ENCODE measurements around the gene MED13L. TPM values are rescaled to one million over a fixed set of nuclear protein-coding genes. Genes with fewer than 3 reads are reported as not detected.
"Not testable (repeated sequence)": the region's sequence is repeated elsewhere in the genome, so short reads cannot be mapped to it uniquely, and the experiment has no call there.

MED13L gene
- total and polyA plus RNA-seq, 2 donors (not counting 3 experiments of a cell fraction or from before 2014, with no cell fraction given) = 27.4 to 93.6 TPM

DNA sequence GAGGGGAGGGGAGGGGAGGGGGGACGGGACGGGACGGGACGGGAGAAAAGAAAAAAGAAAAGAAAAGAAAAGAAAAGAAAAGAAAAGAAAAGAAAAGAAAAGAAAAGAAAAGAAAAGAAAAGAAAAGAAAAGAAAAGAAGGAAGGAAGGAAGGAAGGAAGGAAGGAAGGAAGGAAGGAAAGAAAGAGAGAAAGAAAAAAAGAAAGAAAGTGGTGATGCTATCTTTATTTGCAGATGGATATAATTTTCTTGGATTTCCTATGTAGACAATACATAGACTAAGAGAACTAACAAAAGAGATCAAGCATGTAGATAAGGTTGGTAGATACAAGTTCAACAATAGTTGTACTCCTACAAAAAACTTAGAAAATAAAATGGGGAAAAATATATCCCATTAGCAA lies 245.9 kb downstream of the MED13L start:
- H3K27ac ChIP-seq (ENCODE audit: insufficient read depth, low read depth, low read length); H2AFZ ChIP-seq (ENCODE audit: low read depth, low read length); intact Hi-C loops (cut with micrococcal nuclease); CTCF ChIA-PET; H3K27me3 ChIP-seq (ENCODE audit: control insufficient read depth in 2 of 2, insufficient read depth in 2 of 2, low read length in 2 of 2); H4K20me1 ChIP-seq (replicated peaks; ENCODE audit: control insufficient read depth, extremely low read depth, insufficient read depth, low read length); H3K4me1 ChIP-seq (ENCODE audit: control insufficient read depth, extremely low read depth, insufficient read depth, low read length); FAIRE-seq; H3K36me3 ChIP-seq (ENCODE audit: control insufficient read depth in 2 of 2, extremely low read depth in 1 of 2, insufficient read depth in 2 of 2, low read length in 2 of 2); DNase-seq (ENCODE audit: low read depth, low spot score); POLR2A ChIA-PET; H3K9ac ChIP-seq (replicated peaks; ENCODE audit: extremely low read depth, insufficient read depth, low read length); H3K9me1 ChIP-seq (replicated peaks; ENCODE audit: control insufficient read depth, extremely low read depth, insufficient read depth, low read length); H3K4me2 ChIP-seq (ENCODE audit: insufficient read depth, low read length); H3K9me3 ChIP-seq (replicated peaks; ENCODE audit: control insufficient read depth, insufficient read depth, low read length); H3K4me3 ChIP-seq (replicated peaks in 1 of 3; ENCODE audit: insufficient read depth in 1 of 3, low read depth in 1 of 3, low read length in 3 of 3); dilution Hi-C loops (cut with MboI; ENCODE audit: extremely low pct_ligation_motif_present, low sequenced_read_pairs); BruUV-seq (replicated peaks): not testable (repeated sequence)
- H3K79me2 ChIP-seq (ENCODE audit: control insufficient read depth, insufficient read depth, low read length) = peaks cover 26% of the 10 kb centered on the region

DNA sequence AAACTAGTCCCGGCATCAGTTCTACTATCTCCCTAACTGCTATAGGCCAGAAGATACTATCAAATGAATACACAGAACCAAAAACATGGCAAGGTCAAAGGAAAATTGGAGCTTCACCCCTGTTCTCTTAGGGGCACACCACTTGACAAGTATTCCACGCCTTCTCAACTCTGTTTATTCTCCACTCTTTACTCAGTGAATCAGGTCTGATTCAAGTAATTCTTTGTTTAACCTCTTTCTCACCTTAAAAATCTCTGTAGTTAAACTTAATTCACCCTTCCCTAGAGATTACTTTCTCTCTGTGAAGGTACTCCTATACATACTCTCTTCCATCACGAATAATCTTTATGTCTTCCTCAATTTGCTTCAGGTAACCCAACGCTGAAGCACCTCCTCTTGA lies 248.9 kb downstream of the MED13L start:
- H4K20me1 ChIP-seq (replicated peaks; ENCODE audit: control insufficient read depth, extremely low read depth, insufficient read depth, low read length) = peaks cover 2% of the 10 kb centered on the region

More for the DNA sequence above, 248.9 kb downstream of the MED13L start:
- Histone ChIP-seq H2AFZ (ENCODE audit: low read depth, low read length) (no peak overlapping the region), H3K27ac (ENCODE audit: insufficient read depth, low read depth, low read length) (no peak overlapping the region), H3K9me3 (replicated peaks; ENCODE audit: control insufficient read depth, insufficient read depth, low read length) (no peaks in the 10 kb centered on the region), H3K4me1 (ENCODE audit: control insufficient read depth, extremely low read depth, insufficient read depth, low read length) (no peaks in the 10 kb centered on the region), H3K9ac (replicated peaks; ENCODE audit: extremely low read depth, insufficient read depth, low read length) (no peak overlapping the region), H3K9me1 (replicated peaks; ENCODE audit: control insufficient read depth, extremely low read depth, insufficient read depth, low read length) (no peaks in the 10 kb centered on the region), H3K4me2 (ENCODE audit: insufficient read depth, low read length) (no peak overlapping the region), H3K4me3 (replicated peaks in 1 of 3; ENCODE audit: insufficient read depth in 1 of 3, low read depth in 1 of 3, low read length in 3 of 3) (no peak overlapping the region), H3K36me3 (ENCODE audit: control insufficient read depth in 2 of 2, extremely low read depth in 1 of 2, insufficient read depth in 2 of 2, low read length in 2 of 2) (no peaks in the 10 kb centered on the region), H3K27me3 (ENCODE audit: control insufficient read depth in 2 of 2, insufficient read depth in 2 of 2, low read length in 2 of 2) (no peaks in the 10 kb centered on the region), H3K79me2 (ENCODE audit: control insufficient read depth, insufficient read depth, low read length) (peaks cover 21% of the 10 kb centered on the region)
- DNase-seq (ENCODE audit: low read depth, low spot score) (no peak), FAIRE-seq (no peak)
- no TSS peak for BruUV-seq (replicated peaks)
- intact Hi-C loops (cut with micrococcal nuclease) (no loop called here), dilution Hi-C loops (cut with MboI; ENCODE audit: extremely low pct_ligation_motif_present, low sequenced_read_pairs) (no loop called here)
- CTCF ChIA-PET = interaction anchor here (1.0 to 1.7 kb wide), 3 partner anchors 12 to 15 kb away, joined by 3 to 4 read pairs (median 3); no protein-coding TSS in a partner anchor
- POLR2A ChIA-PET = no interaction called here
- TF ChIP-seq GATA2 (IDR thresholded peaks at IDR 0.05; ENCODE audit: insufficient read depth, insufficient read length, low read depth, low read length) = no peak
- TF ChIP-seq, protein P1, sequence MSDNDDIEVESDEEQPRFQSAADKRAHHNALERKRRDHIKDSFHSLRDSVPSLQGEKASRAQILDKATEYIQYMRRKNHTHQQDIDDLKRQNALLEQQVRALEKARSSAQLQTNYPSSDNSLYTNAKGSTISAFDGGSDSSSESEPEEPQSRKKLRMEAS (IDR thresholded peaks at IDR 0.05; ENCODE audit: insufficient read depth, insufficient read length) = no peak
- TF ChIP-seq POLR2A (IDR thresholded peaks at IDR 0.05; ENCODE audit: low read depth, low read length) = no peak
- no peak for TF ChIP-seq FOS (IDR thresholded peaks at IDR 0.05; ENCODE audit: borderline replicate concordance, insufficient read depth, low read length)
- TF ChIP-seq JUN (IDR thresholded peaks at IDR 0.05; ENCODE audit: borderline replicate concordance, insufficient read depth, insufficient read length, low read depth) = no peak
- TF ChIP-seq EZH2 (IDR thresholded peaks at IDR 0.05; ENCODE audit: borderline replicate concordance, low read depth, low read length, severe bottlenecking) = no peak
- no peak for TF ChIP-seq POLR2AphosphoS5 (IDR thresholded peaks at IDR 0.05; ENCODE audit: insufficient read depth, low read depth, low read length)
- TF ChIP-seq, protein P2, sequence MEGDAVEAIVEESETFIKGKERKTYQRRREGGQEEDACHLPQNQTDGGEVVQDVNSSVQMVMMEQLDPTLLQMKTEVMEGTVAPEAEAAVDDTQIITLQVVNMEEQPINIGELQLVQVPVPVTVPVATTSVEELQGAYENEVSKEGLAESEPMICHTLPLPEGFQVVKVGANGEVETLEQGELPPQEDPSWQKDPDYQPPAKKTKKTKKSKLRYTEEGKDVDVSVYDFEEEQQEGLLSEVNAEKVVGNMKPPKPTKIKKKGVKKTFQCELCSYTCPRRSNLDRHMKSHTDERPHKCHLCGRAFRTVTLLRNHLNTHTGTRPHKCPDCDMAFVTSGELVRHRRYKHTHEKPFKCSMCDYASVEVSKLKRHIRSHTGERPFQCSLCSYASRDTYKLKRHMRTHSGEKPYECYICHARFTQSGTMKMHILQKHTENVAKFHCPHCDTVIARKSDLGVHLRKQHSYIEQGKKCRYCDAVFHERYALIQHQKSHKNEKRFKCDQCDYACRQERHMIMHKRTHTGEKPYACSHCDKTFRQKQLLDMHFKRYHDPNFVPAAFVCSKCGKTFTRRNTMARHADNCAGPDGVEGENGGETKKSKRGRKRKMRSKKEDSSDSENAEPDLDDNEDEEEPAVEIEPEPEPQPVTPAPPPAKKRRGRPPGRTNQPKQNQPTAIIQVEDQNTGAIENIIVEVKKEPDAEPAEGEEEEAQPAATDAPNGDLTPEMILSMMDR (IDR thresholded peaks at IDR 0.05; ENCODE audit: extremely low read depth in 1 of 2, insufficient read depth in 1 of 2, low read depth in 1 of 2, low read length in 2 of 2) = no peak
- TF ChIP-seq MYC (IDR thresholded peaks at IDR 0.05; ENCODE audit: low read depth, low read length) = no peak
